Measurements from ENCODE around the gene SP9.

DNA sequence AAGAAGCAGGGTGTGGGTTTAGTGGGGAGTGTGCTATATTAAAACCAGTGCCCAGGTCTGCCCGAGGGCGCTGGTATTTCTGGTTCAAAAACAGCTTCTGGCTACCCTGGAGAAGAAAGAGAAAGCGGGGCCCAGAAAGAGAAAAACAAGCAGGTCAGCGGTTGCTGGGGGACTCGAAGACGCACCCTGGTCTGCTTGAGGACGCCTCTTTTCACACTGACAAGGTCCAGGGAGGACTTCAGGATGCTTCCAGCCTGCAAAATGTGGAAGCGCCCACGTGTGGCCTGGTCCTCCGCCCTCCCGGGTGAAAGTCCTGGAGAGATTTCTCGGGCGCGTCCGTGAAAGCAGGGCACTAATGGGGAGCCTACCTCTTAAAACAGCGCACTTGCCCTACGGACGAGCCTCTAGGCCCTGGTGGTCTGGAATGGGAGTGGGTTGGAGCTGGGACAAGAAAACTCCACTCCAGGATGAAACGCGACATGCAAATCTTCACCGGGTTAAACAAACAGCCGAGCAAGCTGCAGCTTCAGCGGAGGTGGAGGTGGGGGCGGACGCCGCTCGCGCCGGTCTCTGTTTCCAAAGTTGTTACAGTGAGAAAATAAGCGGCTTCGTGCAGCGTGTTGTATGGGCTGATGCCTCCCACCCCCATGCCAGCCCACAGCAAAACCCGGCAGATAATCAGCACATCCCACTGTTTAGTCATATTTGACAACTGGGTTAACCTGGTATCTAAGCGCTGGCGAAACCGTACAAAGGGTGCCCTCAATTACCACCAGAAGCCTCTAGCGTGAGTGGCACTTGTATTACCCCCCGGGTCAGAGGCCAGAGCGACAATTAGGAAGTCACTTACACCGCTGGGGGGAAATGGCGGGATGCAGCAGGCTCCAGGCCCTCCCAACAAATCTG lies 1.1 kb upstream of the SP9 start:
- TF ChIP-seq TAF1 (IDR thresholded peaks at IDR 0.05; ENCODE audit: borderline replicate concordance, low read depth, low read length) (no peak), POLR2A (IDR thresholded peaks at IDR 0.05; ENCODE audit: low read depth, low read length) (no peak)

Data from GM12892 (cell line).